GM20431 (cell line): ENCODE data around the gene DVL1.

Experiments
- in situ Hi-C: fragments of 300-500 bp; cut with MseI, MboI; formaldehyde crosslinking; loops from one replicate; pipeline ENCODE4 v1.15.0; 2020; ENCODE audit warnings: low sequenced_read_pairs; ENCODE audit not compliant: unreplicated experiment

The DVL1 gene

DNA sequence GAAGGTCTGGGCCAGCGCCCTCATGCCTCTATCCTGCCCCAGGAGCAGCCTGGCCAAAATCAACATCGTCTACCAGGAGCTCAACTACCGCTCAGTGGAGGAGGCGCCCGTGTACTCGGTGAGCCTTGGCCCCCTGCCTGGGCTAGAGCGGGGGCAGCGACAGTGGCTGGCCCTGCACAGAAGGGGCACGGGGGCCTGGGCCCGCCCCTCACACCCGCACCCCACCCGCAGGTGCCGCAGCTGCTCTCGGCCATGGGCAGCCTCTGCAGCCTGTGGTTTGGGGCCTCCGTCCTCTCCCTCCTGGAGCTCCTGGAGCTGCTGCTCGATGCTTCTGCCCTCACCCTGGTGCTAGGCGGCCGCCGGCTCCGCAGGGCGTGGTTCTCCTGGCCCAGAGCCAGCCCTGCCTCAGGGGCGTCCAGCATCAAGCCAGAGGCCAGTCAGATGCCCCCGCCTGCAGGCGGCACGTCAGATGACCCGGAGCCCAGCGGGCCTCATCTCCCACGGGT is 58.1 kb downstream of the DVL1 start:
- in situ Hi-C loops: no loop called here

DNA sequence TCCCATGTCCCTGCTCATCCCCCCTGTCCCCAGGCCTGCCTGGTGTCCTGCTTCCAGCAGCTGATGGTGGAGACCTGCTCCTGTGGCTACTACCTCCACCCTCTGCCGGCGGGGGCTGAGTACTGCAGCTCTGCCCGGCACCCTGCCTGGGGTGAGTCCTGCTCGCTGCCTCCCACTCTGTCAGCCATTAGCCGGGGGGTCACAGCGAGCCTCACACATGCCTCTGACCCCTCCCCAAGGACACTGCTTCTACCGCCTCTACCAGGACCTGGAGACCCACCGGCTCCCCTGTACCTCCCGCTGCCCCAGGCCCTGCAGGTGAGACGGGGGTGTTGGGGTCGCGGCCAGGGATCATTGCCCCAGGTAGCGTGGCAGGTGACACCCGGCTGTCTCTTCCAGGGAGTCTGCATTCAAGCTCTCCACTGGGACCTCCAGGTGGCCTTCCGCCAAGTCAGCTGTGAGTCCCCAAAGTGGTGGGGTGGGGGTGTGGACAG is 58.9 kb downstream of the DVL1 start:
- in situ Hi-C loops: no loop called here

DNA sequence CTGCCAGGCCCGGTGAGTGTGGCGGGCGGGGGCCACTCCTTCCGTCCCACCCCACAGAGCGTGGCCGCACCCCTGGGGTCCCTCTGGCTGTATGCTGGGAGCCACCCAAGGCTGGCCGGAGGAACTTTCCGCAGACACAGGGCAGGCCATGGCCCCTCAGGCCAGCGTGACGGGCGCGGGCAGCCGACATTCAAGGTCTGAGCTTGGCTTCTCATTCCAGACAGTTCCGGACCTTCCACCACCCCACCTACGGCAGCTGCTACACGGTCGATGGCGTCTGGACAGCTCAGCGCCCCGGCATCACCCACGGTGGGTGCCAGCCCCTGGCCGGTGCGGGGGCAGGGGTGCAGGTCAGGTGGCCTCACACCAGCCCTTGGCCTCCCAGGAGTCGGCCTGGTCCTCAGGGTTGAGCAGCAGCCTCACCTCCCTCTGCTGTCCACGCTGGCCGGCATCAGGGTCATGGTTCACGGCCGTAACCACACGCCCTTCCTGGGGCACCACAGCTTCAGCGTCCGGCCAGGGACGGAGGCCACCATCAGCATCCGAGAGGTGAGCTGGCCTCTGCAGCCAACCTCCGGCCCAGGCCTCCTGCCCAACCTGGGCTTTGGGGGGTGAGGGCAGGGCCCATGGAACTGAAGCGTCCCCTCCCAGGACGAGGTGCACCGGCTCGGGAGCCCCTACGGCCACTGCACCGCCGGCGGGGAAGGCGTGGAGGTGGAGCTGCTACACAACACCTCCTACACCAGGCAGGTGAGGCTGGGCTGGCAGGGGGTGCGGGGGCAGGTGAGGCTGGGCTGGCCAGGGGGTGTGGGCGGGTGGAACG is 61.7 kb downstream of the DVL1 start:
- in situ Hi-C loops: no loop called here

DNA sequence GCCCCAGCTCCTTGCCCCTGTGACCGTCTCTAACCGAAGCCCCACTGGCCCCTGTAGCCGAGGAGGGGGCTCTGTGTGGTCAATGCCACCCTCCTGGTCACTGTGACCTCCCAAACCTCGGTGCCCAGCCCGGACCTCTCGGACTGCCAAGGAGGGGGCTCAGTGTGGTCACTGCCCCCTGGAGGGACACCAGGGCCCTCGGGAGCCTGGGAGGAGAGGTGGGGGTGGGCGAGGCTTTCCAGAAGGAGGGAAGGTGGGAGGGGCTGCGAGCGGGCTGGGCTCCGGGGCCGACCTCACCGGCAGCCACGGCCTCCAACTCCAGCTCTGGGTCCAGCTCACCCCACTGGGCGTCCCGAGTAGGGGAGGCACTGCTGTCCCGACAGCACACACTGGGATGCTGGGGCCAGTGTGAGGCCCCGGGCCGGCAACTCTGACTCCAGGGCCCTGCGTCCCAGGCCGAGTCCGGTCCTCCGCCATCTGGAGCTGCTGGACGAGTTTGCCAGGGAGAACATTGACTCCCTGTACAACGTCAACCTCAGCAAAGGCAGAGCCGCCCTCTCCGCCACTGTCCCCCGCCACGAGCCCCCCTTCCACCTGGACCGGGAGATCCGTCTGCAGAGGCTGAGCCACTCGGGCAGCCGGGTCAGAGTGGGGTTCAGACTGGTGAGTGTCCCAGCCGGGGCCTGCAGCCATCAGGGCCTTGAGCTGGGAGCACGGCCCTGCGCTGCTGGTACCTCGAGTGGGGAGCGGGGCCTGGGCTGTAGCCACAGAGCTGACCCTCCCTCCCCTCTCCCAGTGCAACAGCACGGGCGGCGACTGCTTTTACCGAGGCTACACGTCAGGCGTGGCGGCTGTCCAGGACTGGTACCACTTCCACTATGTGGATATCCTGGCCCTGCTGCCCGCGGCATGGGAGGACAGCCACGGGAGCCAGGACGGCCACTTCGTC is 62.6 kb downstream of the DVL1 start:
- in situ Hi-C loops: no loop called here

DNA sequence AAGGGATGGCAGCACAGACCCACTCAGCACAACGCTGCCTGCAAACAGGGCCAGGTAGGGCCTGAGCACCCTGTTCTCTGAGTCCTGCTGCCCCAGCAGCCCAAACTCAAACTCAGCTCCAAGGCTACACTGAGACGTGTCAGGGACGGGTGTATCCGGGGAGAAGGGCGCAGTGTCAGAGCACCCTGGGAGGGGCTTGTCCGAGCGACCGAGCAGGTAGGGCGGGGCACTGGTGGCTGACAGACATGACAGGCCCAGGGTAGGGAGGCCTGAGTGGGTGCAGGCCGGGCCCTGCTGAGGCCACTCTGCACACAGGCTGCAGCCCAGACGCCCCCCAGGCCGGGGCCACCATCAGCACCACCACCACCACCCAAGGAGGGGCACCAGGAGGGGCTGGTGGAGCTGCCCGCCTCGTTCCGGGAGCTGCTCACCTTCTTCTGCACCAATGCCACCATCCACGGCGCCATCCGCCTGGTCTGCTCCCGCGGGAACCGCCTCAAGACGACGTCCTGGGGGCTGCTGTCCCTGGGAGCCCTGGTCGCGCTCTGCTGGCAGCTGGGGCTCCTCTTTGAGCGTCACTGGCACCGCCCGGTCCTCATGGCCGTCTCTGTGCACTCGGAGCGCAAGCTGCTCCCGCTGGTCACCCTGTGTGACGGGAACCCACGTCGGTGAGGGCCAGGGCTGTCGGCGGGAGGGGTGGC is 63.5 kb downstream of the DVL1 start:
- in situ Hi-C loops: no loop called here
